Measurements from ENCODE around the gene FHDC1. TPM values are rescaled to one million over a fixed set of nuclear protein-coding genes. Genes with fewer than 3 reads are reported as not detected.

FHDC1 gene
- total and polyA plus RNA-seq, 10 donors: 0.82 to 14.3 (median 7.5) TPM

DNA sequence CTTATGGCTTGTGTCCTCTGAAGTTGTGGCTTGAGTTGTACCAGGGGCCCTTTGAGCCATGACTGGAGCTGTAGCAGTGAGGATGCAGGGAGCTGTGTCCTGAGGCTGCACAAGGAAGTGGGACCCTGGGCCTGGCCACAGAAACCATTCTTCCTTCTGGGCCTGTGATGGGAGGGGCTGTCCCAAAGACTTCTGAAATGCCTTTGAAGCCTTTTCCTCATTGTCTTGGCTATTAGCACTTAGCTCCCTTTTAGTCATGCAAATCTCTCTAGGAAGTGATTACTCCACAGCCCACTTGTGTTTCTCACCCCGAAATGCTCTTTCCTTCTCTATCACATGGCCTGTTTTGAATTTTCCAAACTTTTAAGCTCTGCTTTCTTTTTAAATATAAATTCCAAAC lies 92.4 kb downstream of the FHDC1 start:
- H3K9me3 ChIP-seq: peaks cover 0 to 37% (median 31%) of the 10 kb centered on the region in 8 donors
- DNase-seq: no peak
- TF ChIP-seq POLR2A (IDR thresholded peaks at IDR 0.05) (no peak), POLR2AphosphoS5 (IDR thresholded peaks at IDR 0.05) (no peak)
- TF ChIP-seq, protein P1, sequence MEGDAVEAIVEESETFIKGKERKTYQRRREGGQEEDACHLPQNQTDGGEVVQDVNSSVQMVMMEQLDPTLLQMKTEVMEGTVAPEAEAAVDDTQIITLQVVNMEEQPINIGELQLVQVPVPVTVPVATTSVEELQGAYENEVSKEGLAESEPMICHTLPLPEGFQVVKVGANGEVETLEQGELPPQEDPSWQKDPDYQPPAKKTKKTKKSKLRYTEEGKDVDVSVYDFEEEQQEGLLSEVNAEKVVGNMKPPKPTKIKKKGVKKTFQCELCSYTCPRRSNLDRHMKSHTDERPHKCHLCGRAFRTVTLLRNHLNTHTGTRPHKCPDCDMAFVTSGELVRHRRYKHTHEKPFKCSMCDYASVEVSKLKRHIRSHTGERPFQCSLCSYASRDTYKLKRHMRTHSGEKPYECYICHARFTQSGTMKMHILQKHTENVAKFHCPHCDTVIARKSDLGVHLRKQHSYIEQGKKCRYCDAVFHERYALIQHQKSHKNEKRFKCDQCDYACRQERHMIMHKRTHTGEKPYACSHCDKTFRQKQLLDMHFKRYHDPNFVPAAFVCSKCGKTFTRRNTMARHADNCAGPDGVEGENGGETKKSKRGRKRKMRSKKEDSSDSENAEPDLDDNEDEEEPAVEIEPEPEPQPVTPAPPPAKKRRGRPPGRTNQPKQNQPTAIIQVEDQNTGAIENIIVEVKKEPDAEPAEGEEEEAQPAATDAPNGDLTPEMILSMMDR (IDR thresholded peaks at IDR 0.05 in 8 of 11, conservative IDR thresholded peaks at IDR 0.05 in 3 of 11): no peak
- 41 to 67% (median 50%) methylated on average over 1 of the region's 1 CpG for WGBS, 5 donors
- intact Hi-C loops (cut with DNase I; ENCODE audit: low total_unique reads): no loop called here
- H3K27ac ChIP-seq: no peak overlapping the region
- no peak overlapping the region for H3K4me3 ChIP-seq
- H3K36me3 ChIP-seq: no peaks in the 10 kb centered on the region
- no peaks in the 10 kb centered on the region for H3K4me1 ChIP-seq
- H3K27me3 ChIP-seq (replicated peaks in 1 of 7): no peaks in the 10 kb centered on the region

Other genes starting within 250 kb of the FHDC1 start
- gene TIGD4, start 156.6 kb upstream of the FHDC1 start, total RNA-seq: under 1 TPM in 6 of 7 donors, not detected in 1; 0.13 to 0.68 (median 0.41) TPM
- under 1 TPM in 2 of 3 donors, not detected in 1; 0.09 to 0.10 TPM for gene TIGD4, start 156.6 kb upstream of the FHDC1 start, polyA plus RNA-seq
- gene ARFIP1, start 156.4 kb upstream of the FHDC1 start, total RNA-seq: 10 to 100 TPM; 21.2 to 35.0 (median 28.8) TPM
- gene ARFIP1, start 156.4 kb upstream of the FHDC1 start, polyA plus RNA-seq: 10 to 100 TPM; 13.9 to 19.0 (median 15.3) TPM